ENCODE measurements around the gene ZNF514. TPM values are rescaled to one million over a fixed set of nuclear protein-coding genes. Genes with fewer than 3 reads are reported as not detected.

ZNF514 gene
- total RNA-seq, 2 donors from 2014 or later: 12.8 to 15.6 TPM

GRCh38 chr2:95158891-95159619 is 593 bp downstream of the ZNF514 start:
- Histone ChIP-seq H3K27me3 (no peaks in the 10 kb centered on the region), H3K27ac (peak overlapping the region; percentile 47), H3K4me3 (peak overlapping the region; percentile 84), H3K9me3 (no peaks in the 10 kb centered on the region), H3K36me3 (peaks cover 12% of the 10 kb centered on the region), H3K9ac (ENCODE audit: low read depth in 2 of 2, low read length in 2 of 2) (peak overlapping the region; percentile 83 to 87), H3K4me1 (peaks cover 8% of the 10 kb centered on the region)
- TF ChIP-seq CTCF (IDR thresholded peaks at IDR 0.05): no peak
- peak; percentile 55 for DNase-seq
- intact Hi-C loops (cut with DNase I): loop anchor here (5.0 kb wide), 1 partner anchor 37 kb away; the partner anchor contains the start of gene MRPS5

GRCh38 chr2:95158441-95158840 is 1.2 kb downstream of the ZNF514 start:
- no peak for TF ChIP-seq CTCF (IDR thresholded peaks at IDR 0.05)
- H3K36me3 ChIP-seq: peaks cover 14% of the 10 kb centered on the region
- H3K4me3 ChIP-seq: peak overlapping the region; percentile 84
- H3K27ac ChIP-seq: peak overlapping the region; percentile 47
- H3K9me3 ChIP-seq: no peaks in the 10 kb centered on the region
- H3K27me3 ChIP-seq: no peaks in the 10 kb centered on the region
- intact Hi-C loops (cut with DNase I): loop anchor here (5.0 kb wide), 1 partner anchor 36 kb away; the partner anchor contains the start of gene MRPS5
- peak; percentile 32 for DNase-seq
- H3K9ac ChIP-seq (ENCODE audit: low read depth in 2 of 2, low read length in 2 of 2): peak overlapping the region; percentile 83 to 87
- peaks cover 8% of the 10 kb centered on the region for H3K4me1 ChIP-seq

- no peaks in the 10 kb centered on the region for H3K4me1 ChIP-seq
- no peak for DNase-seq
- no peak overlapping the region for H3K9ac ChIP-seq (ENCODE audit: low read depth in 2 of 2, low read length in 2 of 2)
- peaks cover 11% of the 10 kb centered on the region for H3K9me3 ChIP-seq
- H3K27me3 ChIP-seq: no peaks in the 10 kb centered on the region
- peaks cover 17% of the 10 kb centered on the region for H3K36me3 ChIP-seq
- intact Hi-C loops (cut with DNase I): no loop called here
- no peak overlapping the region for H3K4me3 ChIP-seq
- no peak for TF ChIP-seq CTCF (IDR thresholded peaks at IDR 0.05)
- no peak overlapping the region for H3K27ac ChIP-seq
Measured at GRCh38 chr2:95149397-95149984, 10.2 kb downstream of the ZNF514 start.

GRCh38 chr2:95143838-95144237 is 15.8 kb downstream of the ZNF514 start:
- DNase-seq: no peak
- intact Hi-C loops (cut with DNase I): no loop called here
- H3K9me3 ChIP-seq: peaks cover 11% of the 10 kb centered on the region
- H3K4me3 ChIP-seq: no peak overlapping the region
- H3K27me3 ChIP-seq: no peaks in the 10 kb centered on the region
- H3K27ac ChIP-seq: no peak overlapping the region
- no peaks in the 10 kb centered on the region for H3K4me1 ChIP-seq
- no peaks in the 10 kb centered on the region for H3K36me3 ChIP-seq
- no peak overlapping the region for H3K9ac ChIP-seq (ENCODE audit: low read depth in 2 of 2, low read length in 2 of 2)
- no peak for TF ChIP-seq CTCF (IDR thresholded peaks at IDR 0.05)

GRCh38 chr2:95138702-95139101 is 20.9 kb downstream of the ZNF514 start:
- Histone ChIP-seq H3K36me3 (no peaks in the 10 kb centered on the region), H3K27me3 (no peaks in the 10 kb centered on the region), H3K9ac (ENCODE audit: low read depth in 2 of 2, low read length in 2 of 2) (no peak overlapping the region), H3K4me1 (no peaks in the 10 kb centered on the region), H3K4me3 (no peak overlapping the region), H3K9me3 (no peaks in the 10 kb centered on the region), H3K27ac (no peak overlapping the region)
- TF ChIP-seq CTCF (IDR thresholded peaks at IDR 0.05): no peak
- intact Hi-C loops (cut with DNase I): no loop called here
- DNase-seq: no peak
